ENCODE data around the gene LRRC37A3. TPM values are rescaled to one million over a fixed set of nuclear protein-coding genes. Genes with fewer than 3 reads are reported as not detected.
"Not testable (repeated sequence)": the region's sequence is repeated elsewhere in the genome, so short reads cannot be mapped to it uniquely, and the experiment has no call there.

The LRRC37A3 gene
- total RNA-seq, result 10 to 100 TPM in 1 of 4 donors, 1 to 10 TPM in 3; 3.9 to 24.3 (median 5.9) TPM

DNA sequence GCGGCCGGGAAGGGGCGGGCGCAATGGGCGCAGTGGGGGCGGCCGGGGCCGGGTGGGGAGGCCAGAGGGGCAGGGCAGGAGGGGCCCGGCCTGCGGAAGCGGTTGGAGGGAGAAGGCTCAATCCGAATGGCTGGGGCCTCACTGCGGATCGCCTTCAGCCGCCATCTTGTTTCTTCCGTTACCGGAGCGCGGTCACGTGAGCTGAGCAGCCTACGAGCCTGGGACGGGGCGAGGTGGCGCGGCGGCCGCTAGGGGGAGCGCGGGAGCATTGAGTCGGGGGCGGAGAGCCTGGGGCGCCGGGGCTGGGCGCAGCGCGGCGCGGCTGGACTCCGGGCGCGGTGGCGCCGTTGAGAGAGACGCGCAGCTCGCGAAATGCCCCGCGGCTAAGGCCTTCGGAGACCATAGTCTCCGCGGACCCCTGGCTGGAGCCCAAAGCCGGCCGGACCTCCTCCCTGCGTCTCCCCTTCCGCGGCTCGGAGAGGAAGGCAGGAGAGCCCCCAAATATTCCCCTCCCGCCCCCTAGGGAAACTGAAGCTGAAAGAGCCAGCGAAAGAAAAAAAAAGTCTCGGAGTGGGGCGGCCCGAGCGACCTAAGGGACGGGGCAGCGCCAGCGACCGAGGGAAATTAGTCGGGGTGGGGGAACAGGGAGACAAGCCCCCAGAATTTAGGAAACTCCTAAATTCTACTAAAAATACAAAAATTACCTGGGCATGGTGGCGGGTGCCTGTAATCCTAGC lies at the start of gene LRRC37A3:
TSS of gene LRRC37A3 (minus strand) at position 190 of the 737 bp plus-strand sequence. CDS start 22,221 bp downstream, outside the sequence.
- peak; percentile 98 for DNase-seq (ENCODE audit: low spot score in 2 of 2)
- WGBS, result 3% methylated on average over 35 of the region's 70 CpGs
- not testable (repeated sequence) for H3K36me3 ChIP-seq, H3K27me3 ChIP-seq, H3K9me3 ChIP-seq, H3K4me1 ChIP-seq
- TF ChIP-seq, protein P1, sequence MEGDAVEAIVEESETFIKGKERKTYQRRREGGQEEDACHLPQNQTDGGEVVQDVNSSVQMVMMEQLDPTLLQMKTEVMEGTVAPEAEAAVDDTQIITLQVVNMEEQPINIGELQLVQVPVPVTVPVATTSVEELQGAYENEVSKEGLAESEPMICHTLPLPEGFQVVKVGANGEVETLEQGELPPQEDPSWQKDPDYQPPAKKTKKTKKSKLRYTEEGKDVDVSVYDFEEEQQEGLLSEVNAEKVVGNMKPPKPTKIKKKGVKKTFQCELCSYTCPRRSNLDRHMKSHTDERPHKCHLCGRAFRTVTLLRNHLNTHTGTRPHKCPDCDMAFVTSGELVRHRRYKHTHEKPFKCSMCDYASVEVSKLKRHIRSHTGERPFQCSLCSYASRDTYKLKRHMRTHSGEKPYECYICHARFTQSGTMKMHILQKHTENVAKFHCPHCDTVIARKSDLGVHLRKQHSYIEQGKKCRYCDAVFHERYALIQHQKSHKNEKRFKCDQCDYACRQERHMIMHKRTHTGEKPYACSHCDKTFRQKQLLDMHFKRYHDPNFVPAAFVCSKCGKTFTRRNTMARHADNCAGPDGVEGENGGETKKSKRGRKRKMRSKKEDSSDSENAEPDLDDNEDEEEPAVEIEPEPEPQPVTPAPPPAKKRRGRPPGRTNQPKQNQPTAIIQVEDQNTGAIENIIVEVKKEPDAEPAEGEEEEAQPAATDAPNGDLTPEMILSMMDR (IDR thresholded peaks at IDR 0.05), result peak; percentile 89 to 99
- TF ChIP-seq POLR2AphosphoS5 (IDR thresholded peaks at IDR 0.05) (peak in 1 of 3 donors; percentile 87), POLR2A (IDR thresholded peaks at IDR 0.05) (peak; percentile 23 to 58)
- H3K4me3 ChIP-seq, result peak within 1 kb of the TSS; percentile 89
- H3K27ac ChIP-seq, result peak within 1 kb of the TSS; percentile 99

DNA sequence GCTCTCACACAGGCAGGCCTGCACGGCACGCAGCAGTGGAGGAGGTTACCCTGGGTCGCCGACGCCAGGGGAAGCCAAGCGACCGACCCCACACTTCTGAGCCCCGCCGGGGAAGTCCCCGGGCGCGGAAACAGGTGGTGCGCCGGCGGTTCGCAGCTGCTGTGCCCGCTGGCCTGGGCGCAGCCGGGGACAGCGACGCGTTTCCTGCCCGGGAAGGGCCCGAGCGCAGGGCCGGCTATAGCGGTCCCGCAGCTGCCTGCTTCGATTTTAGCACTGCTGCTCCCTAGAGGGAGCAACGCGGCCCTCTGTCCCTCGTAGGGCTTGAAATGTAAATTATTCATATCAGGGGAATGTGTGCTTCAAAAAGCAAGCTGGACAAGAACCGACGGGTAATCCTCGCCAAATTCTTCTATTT lies 46.6 kb upstream of the LRRC37A3 start:
- DNase-seq (ENCODE audit: low spot score in 2 of 2), result peak in 1 of 2 donors; percentile 84
- WGBS, result under 1% methylated on average over 6 of the region's 35 CpGs
- Histone ChIP-seq H3K4me3 (peak overlapping the region; percentile 36), H3K4me1 (peaks cover 24% of the 10 kb centered on the region), H3K36me3 (peaks cover 18% of the 10 kb centered on the region), H3K27ac (peak overlapping the region; percentile 19)
- not testable (repeated sequence) for H3K27me3 ChIP-seq, H3K9me3 ChIP-seq
- TF ChIP-seq, protein P1 (IDR thresholded peaks at IDR 0.05), result peak in 1 of 2 donors; percentile 25
- TF ChIP-seq POLR2AphosphoS5 (IDR thresholded peaks at IDR 0.05), result peak in 1 of 3 donors; percentile 47

DNA sequence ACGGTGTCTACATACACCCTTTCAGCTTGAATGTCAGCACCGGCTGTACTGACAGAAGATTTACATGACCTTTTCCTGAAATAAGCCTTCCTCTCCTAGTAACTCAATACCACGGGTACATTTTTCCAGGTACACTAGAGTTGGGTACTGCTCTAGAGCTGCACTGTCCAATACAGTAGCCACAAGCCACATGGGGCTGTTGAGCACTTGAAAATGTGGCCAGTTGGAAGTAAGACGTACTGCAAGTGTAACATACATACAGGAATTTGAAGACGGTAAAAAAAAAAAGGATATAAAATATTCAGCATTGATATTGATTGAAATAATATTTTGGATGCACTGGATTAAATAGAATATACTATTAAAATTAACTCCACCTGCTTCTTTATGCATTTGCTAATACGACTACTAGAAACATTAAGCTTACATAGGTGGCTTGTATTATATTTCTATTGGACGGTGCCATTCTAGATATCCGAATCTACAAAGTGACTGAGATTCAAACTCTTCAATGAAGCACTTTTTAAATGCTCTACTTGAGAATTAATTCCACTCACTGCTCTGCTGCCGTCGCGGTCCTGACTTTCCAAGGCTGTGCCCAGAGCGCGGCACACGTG lies 46.1 kb upstream of the LRRC37A3 start:
- peaks cover 14% of the 10 kb centered on the region for H3K36me3 ChIP-seq

DNA sequence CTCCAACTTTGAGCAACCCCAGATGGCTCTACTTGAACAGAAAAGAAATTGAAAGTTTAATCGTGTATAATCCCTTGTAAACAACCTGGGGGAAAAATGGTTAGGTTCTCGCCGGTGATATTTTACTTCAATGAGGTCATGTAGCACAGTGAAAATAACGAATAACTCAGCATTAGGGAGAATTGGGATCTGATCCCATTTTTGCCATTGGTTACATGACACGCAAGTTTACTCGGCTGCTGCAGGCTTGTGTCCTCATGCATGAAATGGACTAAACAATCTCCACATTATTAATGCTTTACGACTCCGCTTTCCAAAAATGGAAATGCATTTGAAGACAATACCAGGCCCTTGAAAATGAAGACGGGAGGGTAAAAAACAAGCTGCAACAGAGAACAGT lies 45.5 kb upstream of the LRRC37A3 start:
- 80% methylated on average over 9 of the region's 9 CpGs for WGBS
- H3K4me3 ChIP-seq, result no peak overlapping the region
- H3K9me3 ChIP-seq, result no peaks in the 10 kb centered on the region
- DNase-seq (ENCODE audit: low spot score in 2 of 2), result no peak
- H3K27me3 ChIP-seq, result no peaks in the 10 kb centered on the region
- H3K4me1 ChIP-seq, result peaks cover 24% of the 10 kb centered on the region
- H3K36me3 ChIP-seq, result peaks cover 8% of the 10 kb centered on the region
- H3K27ac ChIP-seq, result no peak overlapping the region
- TF ChIP-seq EP300 (IDR thresholded peaks at IDR 0.05) (no peak), POLR2AphosphoS5 (IDR thresholded peaks at IDR 0.05) (no peak), POLR2A (IDR thresholded peaks at IDR 0.05) (no peak)
- TF ChIP-seq, protein P1 (IDR thresholded peaks at IDR 0.05), result no peak

More for the DNA sequence above, 46.1 kb upstream of the LRRC37A3 start:
- not testable (repeated sequence) for DNase-seq (ENCODE audit: low spot score in 2 of 2); H3K27me3 ChIP-seq; H3K9me3 ChIP-seq
- Histone ChIP-seq H3K4me1 (peaks cover 24% of the 10 kb centered on the region), H3K4me3 (peak overlapping the region; percentile 36), H3K27ac (peak overlapping the region; percentile 19)
- 33% methylated on average over 14 of the region's 14 CpGs for WGBS

DNA sequence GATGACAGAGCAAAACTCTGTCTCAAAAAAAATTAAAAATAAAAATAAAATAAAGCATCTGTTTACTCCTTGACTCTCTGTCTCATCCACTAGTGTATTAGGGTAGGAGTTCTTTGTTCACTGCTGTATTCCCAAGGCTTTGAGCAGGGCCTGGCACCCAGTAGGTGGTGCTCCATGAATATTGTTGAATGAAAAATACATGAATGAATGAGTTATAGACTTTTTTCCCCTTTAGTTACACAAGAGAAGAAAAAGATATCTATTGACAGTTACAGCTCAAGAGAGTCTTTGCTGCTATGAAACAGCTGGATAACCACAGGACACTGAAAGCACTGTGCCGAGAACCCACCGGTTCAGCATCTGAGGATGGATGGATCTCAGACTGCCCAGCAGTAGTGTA lies 44.5 kb upstream of the LRRC37A3 start:
- H3K36me3 ChIP-seq; H3K27ac ChIP-seq; H3K9me3 ChIP-seq; H3K4me3 ChIP-seq; H3K27me3 ChIP-seq; DNase-seq (ENCODE audit: low spot score in 2 of 2): not testable (repeated sequence)
- 100% methylated on average over 2 of the region's 2 CpGs for WGBS
- H3K4me1 ChIP-seq, result peaks cover 24% of the 10 kb centered on the region

DNA sequence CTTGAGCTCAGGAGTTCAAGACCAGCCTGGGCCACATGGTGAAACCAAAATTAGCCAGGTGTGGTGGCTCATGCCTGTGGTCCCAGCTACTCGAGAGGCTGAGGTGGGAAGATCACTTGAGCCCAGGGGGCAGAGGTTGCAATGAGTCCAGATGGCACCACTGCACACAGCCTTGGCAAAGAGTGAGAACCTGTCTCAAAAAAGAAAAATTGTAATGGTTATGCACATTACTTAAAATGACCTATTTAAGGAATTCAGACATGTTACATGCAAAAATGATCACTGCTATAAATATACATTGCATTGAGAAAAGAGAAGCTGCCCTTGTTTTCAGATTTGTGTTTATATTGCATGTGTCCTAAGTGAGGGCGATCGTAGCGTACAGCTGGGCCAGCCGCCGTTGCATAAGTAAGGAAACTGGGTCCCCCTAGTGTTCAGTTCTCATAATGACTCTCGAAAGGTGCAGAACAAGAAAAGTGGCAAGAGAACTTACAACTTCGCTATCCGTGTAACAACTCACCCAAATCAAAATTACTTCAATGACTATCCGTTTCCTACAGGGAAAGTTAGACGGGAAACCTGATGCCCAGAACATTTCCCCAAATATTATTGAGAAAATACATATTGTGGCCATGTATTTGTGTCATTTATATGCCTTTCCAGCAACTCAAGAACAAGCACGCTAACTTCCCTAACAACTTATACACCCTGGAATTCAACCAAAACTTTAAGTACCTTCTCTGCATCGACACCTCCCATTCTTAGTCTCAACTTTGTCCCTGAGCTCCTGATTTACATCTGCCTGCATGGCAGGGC lies 42.5 kb upstream of the LRRC37A3 start:
- H3K4me3 ChIP-seq; H3K27me3 ChIP-seq; H3K36me3 ChIP-seq; H3K27ac ChIP-seq; H3K9me3 ChIP-seq; DNase-seq (ENCODE audit: low spot score in 2 of 2): not testable (repeated sequence)
- TF ChIP-seq, protein P1 (IDR thresholded peaks at IDR 0.05), result peak; percentile 55 to 85
- H3K4me1 ChIP-seq, result peaks cover 24% of the 10 kb centered on the region
- WGBS, result 4% methylated on average over 13 of the region's 13 CpGs

All from suprapubic skin (tissue), 4 donors.